AG09309 (cell line): Measurements from ENCODE around the gene TLX1.

ENCODE experiments used
- DNase-seq: peaks from one replicate; pipeline ENCODE4 v3.0.0-alpha.2; 2010; ENCODE audit warnings: low read depth
- H3K4me3 ChIP-seq: 2 replicates; pipeline ENCODE4 v1.5.1; 2011; ENCODE audit warnings: mild to moderate bottlenecking, low read depth, low read length, moderate library complexity; ENCODE audit not compliant: control insufficient read depth
- TF ChIP-seq, protein P1 (sequence below): IDR thresholded peaks from 2 replicates; pipeline ENCODE4 v1.5.1; 2011; ENCODE audit warnings: mild to moderate bottlenecking, low read depth, low read length, inconsistent platforms; ENCODE audit not compliant: insufficient read depth, control insufficient read depth; ENCODE audit errors: missing control alignments

TLX1 gene

DNA sequence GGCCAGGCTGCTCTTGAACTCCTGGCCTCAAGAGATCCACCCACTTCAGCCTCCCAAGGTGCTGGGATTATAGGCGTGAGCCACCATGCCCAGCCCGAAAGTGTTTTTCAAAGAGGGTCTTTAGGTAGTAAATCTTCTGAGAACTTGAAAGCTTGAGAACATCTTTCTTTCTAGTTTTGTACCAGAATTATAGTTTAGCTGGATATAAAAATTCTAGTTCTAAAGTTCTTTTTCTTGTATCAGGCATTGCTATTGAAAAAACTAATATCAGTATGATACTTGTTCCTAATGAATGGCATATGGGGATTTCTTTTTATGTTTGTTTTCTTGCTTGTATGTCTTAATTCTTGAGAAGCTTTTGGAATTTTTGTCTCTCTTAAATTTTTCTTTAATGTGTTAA is 43.2 kb downstream of the TLX1 start:
- no peak overlapping the region for H3K4me3 ChIP-seq
- TF ChIP-seq, protein P1, sequence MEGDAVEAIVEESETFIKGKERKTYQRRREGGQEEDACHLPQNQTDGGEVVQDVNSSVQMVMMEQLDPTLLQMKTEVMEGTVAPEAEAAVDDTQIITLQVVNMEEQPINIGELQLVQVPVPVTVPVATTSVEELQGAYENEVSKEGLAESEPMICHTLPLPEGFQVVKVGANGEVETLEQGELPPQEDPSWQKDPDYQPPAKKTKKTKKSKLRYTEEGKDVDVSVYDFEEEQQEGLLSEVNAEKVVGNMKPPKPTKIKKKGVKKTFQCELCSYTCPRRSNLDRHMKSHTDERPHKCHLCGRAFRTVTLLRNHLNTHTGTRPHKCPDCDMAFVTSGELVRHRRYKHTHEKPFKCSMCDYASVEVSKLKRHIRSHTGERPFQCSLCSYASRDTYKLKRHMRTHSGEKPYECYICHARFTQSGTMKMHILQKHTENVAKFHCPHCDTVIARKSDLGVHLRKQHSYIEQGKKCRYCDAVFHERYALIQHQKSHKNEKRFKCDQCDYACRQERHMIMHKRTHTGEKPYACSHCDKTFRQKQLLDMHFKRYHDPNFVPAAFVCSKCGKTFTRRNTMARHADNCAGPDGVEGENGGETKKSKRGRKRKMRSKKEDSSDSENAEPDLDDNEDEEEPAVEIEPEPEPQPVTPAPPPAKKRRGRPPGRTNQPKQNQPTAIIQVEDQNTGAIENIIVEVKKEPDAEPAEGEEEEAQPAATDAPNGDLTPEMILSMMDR, result no peak
- DNase-seq, result no peak

DNA sequence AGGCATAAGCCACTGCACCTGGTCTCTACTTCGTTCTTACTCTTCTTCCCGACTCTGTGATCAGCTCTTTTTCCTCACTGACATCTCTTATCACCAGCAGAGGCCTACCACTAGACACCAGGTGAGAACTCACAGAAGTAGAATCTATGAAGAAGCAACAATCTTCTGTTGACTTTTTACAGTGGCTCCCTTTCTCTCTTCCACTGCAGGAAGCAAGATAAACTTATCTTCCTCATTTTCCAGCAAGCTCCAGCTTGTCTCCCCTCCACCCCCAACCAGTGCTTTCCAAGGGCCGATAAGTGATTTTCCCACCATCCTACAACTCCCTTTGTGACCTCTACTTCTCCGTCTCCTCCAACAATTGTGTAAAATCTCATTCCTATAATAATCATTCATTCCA is 45.5 kb downstream of the TLX1 start:
- TF ChIP-seq, protein P1, result no peak
- no peak for DNase-seq
- no peak overlapping the region for H3K4me3 ChIP-seq

DNA sequence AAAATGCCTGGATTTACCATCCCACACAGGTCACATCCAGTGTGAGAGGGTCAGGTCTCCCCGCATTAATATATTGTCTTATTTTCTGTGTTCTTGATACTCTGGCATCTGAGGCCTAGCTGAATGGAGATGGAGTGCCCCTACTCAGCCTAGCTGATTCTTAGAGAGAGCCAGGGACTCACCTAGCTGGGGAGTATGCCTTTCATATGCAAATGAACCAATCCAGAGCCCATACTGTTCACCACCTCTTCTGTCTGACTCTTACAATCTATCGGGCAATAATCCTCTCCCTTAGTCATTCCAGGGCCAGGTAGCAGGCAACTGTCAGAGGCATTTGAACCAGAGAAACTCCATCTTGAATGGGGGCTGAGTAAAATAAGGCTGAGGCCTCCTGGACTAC is 51.8 kb downstream of the TLX1 start:
- H3K4me3 ChIP-seq, result no peak overlapping the region
- TF ChIP-seq, protein P1, result no peak
- DNase-seq, result no peak

DNA sequence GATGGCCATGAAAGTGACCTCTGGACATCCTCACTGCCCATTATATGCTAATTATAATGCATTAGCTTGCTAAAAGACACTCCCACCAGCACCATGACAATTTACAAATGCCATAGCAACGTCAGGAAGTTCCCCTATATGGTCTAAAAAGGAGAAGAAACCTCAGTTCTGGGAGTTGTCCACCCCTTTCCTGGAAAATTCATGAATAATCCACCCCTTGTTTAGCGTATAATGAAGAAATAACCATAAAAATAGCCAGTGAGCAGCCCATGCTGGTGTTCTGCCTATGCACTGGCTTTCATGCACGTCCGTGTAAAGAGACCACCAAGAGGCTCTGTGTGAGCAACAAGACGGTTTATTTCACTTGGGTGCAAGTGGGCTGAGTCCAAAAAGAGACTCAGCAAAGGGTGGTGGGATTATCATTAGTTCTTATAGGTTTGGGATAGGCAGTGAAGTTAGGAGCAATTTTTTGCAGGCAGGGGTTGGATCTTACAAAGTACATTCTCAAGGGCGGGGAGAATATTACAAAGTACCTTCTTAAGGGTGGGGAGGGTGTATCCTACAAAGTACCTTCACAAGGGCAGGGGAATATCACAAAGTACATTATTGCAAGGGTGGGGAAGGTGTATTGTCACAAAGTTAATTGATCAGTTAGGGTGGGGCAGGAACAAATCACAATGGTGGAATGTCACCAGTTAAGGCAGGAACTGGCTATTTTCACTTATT is 52.5 kb downstream of the TLX1 start:
- TF ChIP-seq, protein P1, result no peak
- DNase-seq, result no peak
- H3K4me3 ChIP-seq, result no peak overlapping the region
